ENCODE data around the gene GALNT7.
A peak's percentile ranks its signal among the peaks of the same experiment; 100 is the strongest.

The GALNT7 gene

DNA sequence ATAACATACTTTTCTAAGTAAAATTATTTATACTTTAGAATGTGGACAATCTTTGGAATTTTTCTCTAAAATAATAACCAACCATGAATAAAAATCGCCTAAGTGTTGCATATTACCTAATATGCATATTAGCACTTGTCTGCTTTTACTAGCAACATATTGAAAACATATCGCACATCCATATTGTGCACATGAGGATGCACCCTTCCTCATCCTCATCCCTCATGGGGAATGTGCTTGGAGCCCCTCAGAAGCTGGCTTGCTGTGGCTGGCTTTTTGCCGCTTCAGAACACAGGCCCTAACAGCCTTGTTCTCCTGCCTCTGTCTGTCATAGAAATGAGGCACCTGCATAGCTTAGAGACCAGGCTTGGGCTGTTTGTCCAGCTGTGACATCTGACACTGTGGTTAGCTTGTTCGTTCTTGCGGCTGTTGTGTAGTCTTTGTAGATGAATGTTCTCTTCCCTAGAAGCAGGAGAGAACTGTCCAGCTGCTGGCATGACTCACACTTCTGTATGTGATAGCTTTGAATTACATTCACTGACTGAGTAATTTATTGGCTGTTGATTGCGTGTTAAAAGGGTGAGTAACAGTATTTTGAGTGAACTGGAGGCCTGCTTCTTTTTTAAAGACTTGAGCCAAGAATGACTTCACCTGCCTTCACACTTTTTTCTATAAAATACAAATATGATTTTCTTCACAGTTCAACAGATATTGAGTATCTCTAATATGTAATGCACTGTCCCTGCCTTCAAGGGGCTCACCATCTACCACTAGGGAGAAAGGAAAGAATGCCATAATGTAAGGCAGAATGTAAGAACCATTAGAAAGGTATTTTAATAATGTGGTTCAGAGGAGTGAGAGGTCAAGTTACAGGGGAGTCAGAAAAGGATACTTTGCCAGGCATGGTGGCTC, 83.7 kb downstream of the GALNT7 start:
- TF ChIP-seq, protein P1, sequence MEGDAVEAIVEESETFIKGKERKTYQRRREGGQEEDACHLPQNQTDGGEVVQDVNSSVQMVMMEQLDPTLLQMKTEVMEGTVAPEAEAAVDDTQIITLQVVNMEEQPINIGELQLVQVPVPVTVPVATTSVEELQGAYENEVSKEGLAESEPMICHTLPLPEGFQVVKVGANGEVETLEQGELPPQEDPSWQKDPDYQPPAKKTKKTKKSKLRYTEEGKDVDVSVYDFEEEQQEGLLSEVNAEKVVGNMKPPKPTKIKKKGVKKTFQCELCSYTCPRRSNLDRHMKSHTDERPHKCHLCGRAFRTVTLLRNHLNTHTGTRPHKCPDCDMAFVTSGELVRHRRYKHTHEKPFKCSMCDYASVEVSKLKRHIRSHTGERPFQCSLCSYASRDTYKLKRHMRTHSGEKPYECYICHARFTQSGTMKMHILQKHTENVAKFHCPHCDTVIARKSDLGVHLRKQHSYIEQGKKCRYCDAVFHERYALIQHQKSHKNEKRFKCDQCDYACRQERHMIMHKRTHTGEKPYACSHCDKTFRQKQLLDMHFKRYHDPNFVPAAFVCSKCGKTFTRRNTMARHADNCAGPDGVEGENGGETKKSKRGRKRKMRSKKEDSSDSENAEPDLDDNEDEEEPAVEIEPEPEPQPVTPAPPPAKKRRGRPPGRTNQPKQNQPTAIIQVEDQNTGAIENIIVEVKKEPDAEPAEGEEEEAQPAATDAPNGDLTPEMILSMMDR (IDR thresholded peaks at IDR 0.05), result no peak

DNA sequence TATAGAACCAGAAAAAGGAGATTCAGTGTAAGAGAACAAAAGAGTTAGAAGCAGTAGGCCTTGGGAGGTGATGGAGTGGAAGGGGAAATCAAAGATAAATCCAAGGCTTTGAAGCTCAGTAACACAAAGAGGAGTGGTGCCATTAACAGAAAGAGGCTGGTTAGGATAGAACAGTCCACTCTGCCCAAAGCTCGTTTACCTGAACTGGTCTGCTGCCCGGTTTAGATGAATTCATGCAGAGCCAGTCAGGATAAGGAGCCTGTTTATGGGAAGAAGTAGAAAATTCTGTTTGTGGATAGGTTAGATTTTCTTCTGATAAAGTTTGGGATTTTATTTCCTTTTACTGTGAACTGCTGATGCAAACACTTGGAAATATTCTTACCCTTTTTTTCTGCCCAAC, 85.0 kb downstream of the GALNT7 start:
- TF ChIP-seq, protein P1 (IDR thresholded peaks at IDR 0.05), result no peak

DNA sequence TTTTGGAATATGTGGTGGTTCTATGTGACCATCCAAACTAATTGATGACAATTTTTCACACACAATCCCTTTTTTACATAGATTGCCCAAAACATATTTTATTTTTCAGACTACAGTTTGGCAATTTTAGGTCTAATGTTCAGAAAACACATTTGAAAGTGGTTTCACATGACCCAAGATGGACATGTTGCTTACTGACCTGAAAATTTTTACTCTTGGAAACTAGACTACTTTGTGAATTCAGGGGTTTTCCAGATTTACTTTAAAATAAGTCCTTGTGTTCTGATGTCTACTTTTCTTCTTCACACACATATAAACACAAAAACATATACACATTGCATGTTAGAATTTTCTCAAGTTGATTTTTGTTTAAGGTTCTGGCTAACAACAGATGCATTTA, 86.0 kb downstream of the GALNT7 start:
- TF ChIP-seq, protein P1 (IDR thresholded peaks at IDR 0.05), result no peak

DNA sequence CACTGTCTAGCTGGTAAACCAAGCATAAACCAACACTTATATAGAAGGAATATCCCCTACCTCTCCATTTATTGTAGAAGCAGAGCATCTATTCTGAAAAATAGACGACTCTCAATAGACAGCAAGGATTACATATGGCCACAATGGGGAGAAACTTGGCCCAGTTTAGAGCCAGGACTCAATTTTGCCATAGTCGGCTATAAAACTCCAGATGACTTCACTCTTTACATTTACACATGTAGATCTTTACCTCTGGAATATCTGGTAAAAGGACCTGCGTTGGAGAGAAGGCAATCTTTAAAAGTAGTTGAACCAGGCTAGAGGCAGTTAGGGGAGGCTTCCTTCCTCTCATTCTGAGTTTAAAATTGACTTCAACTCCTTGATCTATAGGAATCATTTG, 88.2 kb downstream of the GALNT7 start:
- TF ChIP-seq, protein P1 (IDR thresholded peaks at IDR 0.05), result no peak

DNA sequence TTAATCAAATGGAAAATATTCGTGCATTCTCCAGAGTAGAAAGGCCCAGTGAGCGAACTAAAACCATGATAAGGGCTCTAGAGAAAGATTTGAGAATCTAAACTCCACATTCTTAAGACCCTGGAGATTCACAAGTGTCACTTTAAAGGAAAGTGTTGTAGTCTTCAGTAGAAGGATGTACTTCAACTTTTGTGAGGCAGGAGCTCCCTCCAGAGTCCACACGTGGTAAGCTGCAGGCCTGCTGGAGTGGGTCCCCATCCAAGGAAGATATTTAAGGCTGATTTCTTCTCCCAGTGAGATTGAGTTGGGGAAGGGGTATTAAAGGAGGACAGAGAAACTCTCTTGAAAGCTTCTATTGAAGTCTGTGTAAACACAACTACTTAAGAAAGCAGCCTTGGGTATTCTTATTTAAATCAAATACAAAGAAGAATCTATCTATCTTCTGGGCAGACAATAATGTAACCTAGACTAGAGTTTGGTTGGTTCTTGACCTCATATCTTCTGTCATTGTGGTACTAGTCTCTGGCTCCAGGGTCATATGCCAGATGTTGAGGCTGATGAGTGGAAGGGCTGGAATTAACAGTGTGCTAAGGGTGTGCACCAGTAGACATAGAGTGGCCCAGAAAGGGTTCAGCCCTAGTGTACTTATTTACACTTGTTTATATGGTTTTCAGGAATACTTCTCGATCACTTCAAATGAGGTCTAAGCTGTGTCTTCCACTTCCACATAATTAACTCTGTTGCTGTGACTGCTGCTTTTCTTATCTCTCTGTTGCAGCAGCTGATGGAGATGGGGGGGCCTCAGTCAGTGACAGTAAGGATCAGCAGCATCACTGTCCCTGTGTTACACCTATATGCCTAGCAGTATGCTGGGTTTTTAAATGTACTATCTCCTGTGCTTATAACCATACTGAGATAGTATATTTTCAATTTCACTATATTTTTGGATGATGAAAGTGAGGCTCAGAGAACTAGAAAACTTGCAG, 89.4 kb downstream of the GALNT7 start:
- TF ChIP-seq, protein P1 (IDR thresholded peaks at IDR 0.05), result peak; percentile 84

DNA sequence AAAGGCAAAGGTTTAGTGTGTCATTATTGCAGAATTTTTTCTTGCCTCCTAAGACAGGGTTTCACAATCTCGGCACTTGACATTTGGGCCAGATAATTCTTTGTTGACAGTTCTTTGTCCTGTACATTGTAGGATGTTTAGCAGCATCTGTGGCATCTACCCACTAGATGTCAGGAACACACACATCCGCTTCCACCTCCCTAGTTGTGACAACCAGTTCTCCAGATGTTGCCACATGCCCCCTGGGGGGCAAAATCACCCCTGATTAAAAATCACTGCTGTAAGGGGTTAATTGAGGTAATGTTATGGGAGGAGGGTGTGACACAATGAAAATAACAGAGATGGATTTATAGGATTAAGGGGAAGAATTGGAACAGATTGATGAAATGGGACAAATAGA, 90.3 kb downstream of the GALNT7 start:
- TF ChIP-seq, protein P1 (IDR thresholded peaks at IDR 0.05), result no peak

DNA sequence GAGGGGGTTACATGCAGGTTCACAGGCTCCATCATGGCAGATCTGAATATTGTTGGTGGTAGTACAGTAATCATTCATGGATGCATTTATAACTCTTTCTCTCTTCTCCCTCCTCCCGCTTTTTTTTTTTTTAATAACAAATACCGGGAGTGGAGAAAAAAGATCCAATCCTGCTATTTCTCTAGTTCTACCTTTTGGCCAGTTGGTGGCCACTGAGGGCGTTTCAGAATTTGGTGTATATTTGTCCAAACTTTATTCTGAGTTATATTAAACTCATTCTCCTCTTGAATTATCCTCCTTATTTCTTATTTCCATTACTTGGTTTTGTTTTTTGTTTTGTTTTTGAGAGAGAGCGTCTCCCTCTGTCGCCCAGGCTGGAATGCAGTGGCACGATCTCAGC, 90.7 kb downstream of the GALNT7 start:
- TF ChIP-seq, protein P1 (IDR thresholded peaks at IDR 0.05), result no peak

Measured in LNCAP (cell line).